Muscle of arm (tissue), 12 donors: ENCODE measurements around the gene CEP135. TPM values are rescaled to one million over a fixed set of nuclear protein-coding genes. Genes with fewer than 3 reads are reported as not detected.
"Not testable (repeated sequence)": the region's sequence is repeated elsewhere in the genome, so short reads cannot be mapped to it uniquely, and the experiment has no call there.

Experiments used
- DNase-seq: peaks from one replicate; pipeline ENCODE4 v3.0.0-alpha.2; 2013
- polyA plus RNA-seq, 12 donors: library from polyadenylated mRNA; unstranded; fragments of 120-200 nt; gene quantifications; one replicate each; pipeline ENCODE4 v1.2.1, GENCODE V29; 2013; ENCODE audit not compliant: insufficient read length in 12 of 12

CEP135 gene
- polyA plus RNA-seq, 12 donors = 4.5 to 13.0 (median 7.0) TPM; not detected in 1

GRCh38 chr4:56067826-56068225, 119.1 kb downstream of the CEP135 start:
- no peak for DNase-seq

GRCh38 chr4:56072730-56073129, 124.0 kb downstream of the CEP135 start:
- DNase-seq = not testable (repeated sequence)

- DNase-seq = no peak
These were observed 128.9 kb downstream of the CEP135 start for GRCh38 chr4:56077676-56078075.

GRCh38 chr4:56078866-56079265, 130.1 kb downstream of the CEP135 start:
- DNase-seq = no peak

GRCh38 chr4:56080384-56080783, 131.6 kb downstream of the CEP135 start:
- DNase-seq = no peak

- no peak for DNase-seq
These were observed 134.1 kb downstream of the CEP135 start for GRCh38 chr4:56082829-56083228.

Other genes with a start within 250 kb of the CEP135 start
- not detected for gene EXOC1L, start 129.2 kb upstream of the CEP135 start, polyA plus RNA-seq
- gene EXOC1, start 95.3 kb upstream of the CEP135 start, polyA plus RNA-seq = 10 to 100 TPM in 11 of 12 donors, not detected in 1; 20.2 to 36.8 (median 28.8) TPM